ENCODE results near the gene IL36B.

- no peak for TF ChIP-seq POLR2A (IDR thresholded peaks at IDR 0.05)
- no peak for TF ChIP-seq CTCF (IDR thresholded peaks at IDR 0.05)
These were observed 13.5 kb downstream of the IL36B start for GRCh38 chr2:113039158-113039557.
